NCI-H2029 treated with DMSO at 0.1 percent for 48 hours (cell line): ENCODE measurements around the gene CH25H.
A peak's percentile ranks its signal among the peaks of the same experiment; 100 is the strongest.
"Not testable (repeated sequence)": the region's sequence is repeated elsewhere in the genome, so short reads cannot be mapped to it uniquely, and the experiment has no call there.

Source experiments
- DNase-seq: peaks from one replicate; lab custom pipeline; 2025; lab: John Stamatoyannopoulos, UW

CH25H gene

GRCh38 chr10:89207181-89207800 lies at the start of gene CH25H:
TSS of gene CH25H (minus strand) at chr10:89207317. CDS start at chr10:89207292, 25 bp downstream.
- no peak for DNase-seq

- no peak for DNase-seq
Observed at GRCh38 chr10:89256340-89256739, 49.2 kb upstream of the CH25H start.

- no peak for DNase-seq
Observed at GRCh38 chr10:89255793-89256192, 48.7 kb upstream of the CH25H start.

GRCh38 chr10:89255091-89255579 lies 48.0 kb upstream of the CH25H start:
- DNase-seq: not testable (repeated sequence)

- no peak for DNase-seq
Observed at GRCh38 chr10:89252225-89252585, 45.1 kb upstream of the CH25H start.

- peak; percentile 57 for DNase-seq
Observed at GRCh38 chr10:89251409-89252224, 44.5 kb upstream of the CH25H start, which contains the start of gene LIPA. TSS of gene LIPA (minus strand) at chr10:89251775. CDS start at chr10:89247648, 4,127 bp downstream.

GRCh38 chr10:89250865-89251408 lies 43.8 kb upstream of the CH25H start:
- no peak for DNase-seq

- DNase-seq: no peak
Observed at GRCh38 chr10:89248990-89249389, 41.9 kb upstream of the CH25H start.

GRCh38 chr10:89247623-89248022 lies 40.5 kb upstream of the CH25H start:
- not testable (repeated sequence) for DNase-seq

GRCh38 chr10:89245802-89246201 lies 38.7 kb upstream of the CH25H start:
- DNase-seq: no peak

GRCh38 chr10:89242840-89243568 lies 35.9 kb upstream of the CH25H start:
- DNase-seq: no peak

- no peak for DNase-seq
Observed at GRCh38 chr10:89242345-89242684, 35.2 kb upstream of the CH25H start.

- no peak for DNase-seq
Observed at GRCh38 chr10:89241486-89242344, 34.6 kb upstream of the CH25H start.

- no peak for DNase-seq
Observed at GRCh38 chr10:89241026-89241425, 33.9 kb upstream of the CH25H start.

GRCh38 chr10:89240519-89240918 lies 33.4 kb upstream of the CH25H start:
- DNase-seq: no peak

GRCh38 chr10:89238956-89239644 lies 32.0 kb upstream of the CH25H start:
- no peak for DNase-seq

GRCh38 chr10:89237849-89238248 lies 30.7 kb upstream of the CH25H start:
- no peak for DNase-seq

- DNase-seq: no peak
Observed at GRCh38 chr10:89236226-89236797, 29.2 kb upstream of the CH25H start.

GRCh38 chr10:89235073-89235798 lies 28.1 kb upstream of the CH25H start:
- DNase-seq: no peak

- no peak for DNase-seq
Observed at GRCh38 chr10:89233033-89233432, 25.9 kb upstream of the CH25H start.
